ENCODE measurements around the gene GCK.
"Not testable (repeated sequence)": the region's sequence is repeated elsewhere in the genome, so short reads cannot be mapped to it uniquely, and the experiment has no call there.

DNA sequence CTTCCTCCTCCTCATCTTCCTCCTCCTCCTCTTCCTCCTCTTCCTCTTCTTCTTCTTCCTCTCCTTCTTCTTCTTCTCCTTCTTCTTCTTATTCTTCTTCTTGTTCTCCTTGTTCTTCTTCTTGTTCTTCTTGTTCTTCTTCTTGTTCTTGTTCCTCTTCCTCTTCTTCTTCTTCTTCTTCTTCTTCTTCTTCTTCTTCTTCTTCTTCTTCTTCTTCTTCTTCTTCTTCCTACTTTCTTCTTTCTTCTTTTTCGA lies 14.6 kb downstream of the GCK start:
- TF ChIP-seq, protein P1, sequence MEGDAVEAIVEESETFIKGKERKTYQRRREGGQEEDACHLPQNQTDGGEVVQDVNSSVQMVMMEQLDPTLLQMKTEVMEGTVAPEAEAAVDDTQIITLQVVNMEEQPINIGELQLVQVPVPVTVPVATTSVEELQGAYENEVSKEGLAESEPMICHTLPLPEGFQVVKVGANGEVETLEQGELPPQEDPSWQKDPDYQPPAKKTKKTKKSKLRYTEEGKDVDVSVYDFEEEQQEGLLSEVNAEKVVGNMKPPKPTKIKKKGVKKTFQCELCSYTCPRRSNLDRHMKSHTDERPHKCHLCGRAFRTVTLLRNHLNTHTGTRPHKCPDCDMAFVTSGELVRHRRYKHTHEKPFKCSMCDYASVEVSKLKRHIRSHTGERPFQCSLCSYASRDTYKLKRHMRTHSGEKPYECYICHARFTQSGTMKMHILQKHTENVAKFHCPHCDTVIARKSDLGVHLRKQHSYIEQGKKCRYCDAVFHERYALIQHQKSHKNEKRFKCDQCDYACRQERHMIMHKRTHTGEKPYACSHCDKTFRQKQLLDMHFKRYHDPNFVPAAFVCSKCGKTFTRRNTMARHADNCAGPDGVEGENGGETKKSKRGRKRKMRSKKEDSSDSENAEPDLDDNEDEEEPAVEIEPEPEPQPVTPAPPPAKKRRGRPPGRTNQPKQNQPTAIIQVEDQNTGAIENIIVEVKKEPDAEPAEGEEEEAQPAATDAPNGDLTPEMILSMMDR (IDR thresholded peaks at IDR 0.05): not testable (repeated sequence)
- TF ChIP-seq POLR2A (IDR thresholded peaks at IDR 0.05): not testable (repeated sequence)
